Measurements from ENCODE around the gene SOHLH1. TPM values are rescaled to one million over a fixed set of nuclear protein-coding genes. Genes with fewer than 3 reads are reported as not detected.

The SOHLH1 gene
- total RNA-seq, 1 experiment from 2014 or later: not detected

GRCh38 chr9:135718616-135719015, 19.3 kb upstream of the SOHLH1 start:
- POLR2A ChIA-PET: interaction anchor here (0.6 kb wide), 1 partner anchor 241 kb away, joined by 3 read pairs; no protein-coding TSS in a partner anchor
- Histone ChIP-seq H3K27ac (ENCODE audit: low read length) (no peak overlapping the region), H3K4me1 (ENCODE audit: control insufficient read depth, insufficient read depth, low read length) (no peaks in the 10 kb centered on the region), H3K36me3 (ENCODE audit: control insufficient read depth, insufficient read depth, low read length) (no peaks in the 10 kb centered on the region), H3K9me3 (ENCODE audit: control insufficient read depth, insufficient read depth, low read depth, low read length) (no peaks in the 10 kb centered on the region), H3K4me3 (ENCODE audit: low read depth in 2 of 2, low read length in 2 of 2) (no peak overlapping the region), H3K27me3 (ENCODE audit: control insufficient read depth, insufficient read depth, low read length) (no peaks in the 10 kb centered on the region)
- in situ Hi-C loops (cut with HindIII; ENCODE audit: low pct_unique_long_range_greater_than_20kb, low sequenced_read_pairs): no loop called here
- CTCF ChIA-PET: no interaction called here
- intact Hi-C loops (cut with micrococcal nuclease; ENCODE audit: unreplicated experiment): no loop called here
- BruUV-seq (replicated peaks): no TSS peak
- no peak for TF ChIP-seq TCF7L2 (IDR thresholded peaks at IDR 0.05; ENCODE audit: low read depth, low read length)
- TF ChIP-seq REST (IDR thresholded peaks at IDR 0.05; ENCODE audit: insufficient read depth in 1 of 2, low read depth in 2 of 2, low read length in 1 of 2): no peak
- TF ChIP-seq CTCF (IDR thresholded peaks at IDR 0.05): no peak
- no peak for TF ChIP-seq SIN3A (IDR thresholded peaks at IDR 0.05; ENCODE audit: borderline replicate concordance, insufficient read depth, low read depth, low read length)
- TF ChIP-seq POLR2AphosphoS5 (IDR thresholded peaks at IDR 0.05; ENCODE audit: low read depth, low read length): no peak
- DNase-seq (ENCODE audit: low read depth, low spot score) (no peak), ATAC-seq (peak; percentile 50; the same call in 1 of the 2 replicates)

- intact Hi-C loops (cut with micrococcal nuclease; ENCODE audit: unreplicated experiment): no loop called here
- TF ChIP-seq POLR2AphosphoS5 (IDR thresholded peaks at IDR 0.05; ENCODE audit: low read depth, low read length) (no peak), REST (IDR thresholded peaks at IDR 0.05; ENCODE audit: insufficient read depth in 1 of 2, low read depth in 2 of 2, low read length in 1 of 2) (no peak), TCF7L2 (IDR thresholded peaks at IDR 0.05; ENCODE audit: low read depth, low read length) (no peak), CTCF (IDR thresholded peaks at IDR 0.05) (no peak), SIN3A (IDR thresholded peaks at IDR 0.05; ENCODE audit: borderline replicate concordance, insufficient read depth, low read depth, low read length) (no peak)
- H3K27ac ChIP-seq (ENCODE audit: low read length): no peak overlapping the region
- CTCF ChIA-PET: no interaction called here
- in situ Hi-C loops (cut with HindIII; ENCODE audit: low pct_unique_long_range_greater_than_20kb, low sequenced_read_pairs): no loop called here
- no peak overlapping the region for H3K4me3 ChIP-seq (ENCODE audit: low read depth in 2 of 2, low read length in 2 of 2)
- no peaks in the 10 kb centered on the region for H3K9me3 ChIP-seq (ENCODE audit: control insufficient read depth, insufficient read depth, low read depth, low read length)
- no TSS peak for BruUV-seq (replicated peaks)
- no peaks in the 10 kb centered on the region for H3K27me3 ChIP-seq (ENCODE audit: control insufficient read depth, insufficient read depth, low read length)
- POLR2A ChIA-PET: no interaction called here
- no peaks in the 10 kb centered on the region for H3K36me3 ChIP-seq (ENCODE audit: control insufficient read depth, insufficient read depth, low read length)
- ATAC-seq (no peak), DNase-seq (ENCODE audit: low read depth, low spot score) (no peak)
- no peaks in the 10 kb centered on the region for H3K4me1 ChIP-seq (ENCODE audit: control insufficient read depth, insufficient read depth, low read length)
Measured at GRCh38 chr9:135717410-135717809, 18.1 kb upstream of the SOHLH1 start.
